Keratinocyte (primary cell): ENCODE data around the gene IL22RA1. TPM values are rescaled to one million over a fixed set of nuclear protein-coding genes. Genes with fewer than 3 reads are reported as not detected.

Experiments used
- DNase-seq: peaks from one replicate; pipeline ENCODE4 v3.0.0-alpha.2; 2011; ENCODE audit warnings: low read depth, missing footprints, low spot score
- FAIRE-seq: peaks from 2 replicates; lab custom pipeline; 2011; peaks lifted over from hg19 to GRCh38; lab: Jason Lieb, UNC
- H2AFZ ChIP-seq: 2 replicates; pipeline ENCODE4 v1.6.0; 2012; ENCODE audit warnings: low read length, control low read depth, inconsistent platforms; ENCODE audit not compliant: control insufficient read depth
- H3K27ac ChIP-seq: 2 replicates; pipeline ENCODE4 v1.5.1; 2011; ENCODE audit warnings: low read length; ENCODE audit not compliant: control insufficient read depth, insufficient read depth
- H3K27me3 ChIP-seq: 3 replicates; pipeline ENCODE4 v1.6.0; 2011; ENCODE audit warnings: low read length; ENCODE audit not compliant: control insufficient read depth, insufficient read depth; ENCODE audit errors: extremely low read depth
- H3K36me3 ChIP-seq, 2 experiments: 2 replicates in 1 of 2; 3 replicates in 1 of 2; pipeline ENCODE4 v1.5.1; 2011; ENCODE audit warnings: low read length in 2 of 2, mild to moderate bottlenecking in 1 of 2; ENCODE audit not compliant: control insufficient read depth in 2 of 2, insufficient read depth in 2 of 2; ENCODE audit errors: extremely low read depth in 1 of 2
- H3K4me1 ChIP-seq: 3 replicates; pipeline ENCODE4 v1.5.1; 2011; ENCODE audit warnings: low read length; ENCODE audit not compliant: control insufficient read depth, insufficient read depth; ENCODE audit errors: extremely low read depth
- H3K4me2 ChIP-seq: 3 replicates; pipeline ENCODE4 v1.6.0; 2011; ENCODE audit warnings: low read depth, low read length; ENCODE audit not compliant: control insufficient read depth, insufficient read depth; ENCODE audit errors: extremely low read depth
- H3K4me3 ChIP-seq, 3 experiments: fragments of 200-600 bp in 1 of 3; sonication (generic) in 1 of 3; 2 replicates in 2 of 3; 3 replicates in 1 of 3; pipeline ENCODE4 v1.5.1; 2011 to 2016; ENCODE audit warnings: low read length in 3 of 3, mild to moderate bottlenecking in 3 of 3, control low read depth in 2 of 3, inconsistent platforms in 1 of 3, low read depth in 1 of 3, mixed read lengths in 1 of 3, mixed run types in 1 of 3, moderate library complexity in 1 of 3; ENCODE audit not compliant: control insufficient read depth in 2 of 3, insufficient read depth in 2 of 3; ENCODE audit errors: extremely low read depth in 1 of 3
- H3K79me2 ChIP-seq: 2 replicates; pipeline ENCODE4 v1.6.0; 2012; ENCODE audit warnings: low read length; ENCODE audit not compliant: control insufficient read depth, insufficient read depth
- H3K9ac ChIP-seq: 3 replicates; pipeline ENCODE4 v1.6.0; 2011; ENCODE audit warnings: low read length; ENCODE audit not compliant: control insufficient read depth, insufficient read depth; ENCODE audit errors: extremely low read depth
- H3K9me1 ChIP-seq: 3 replicates; pipeline ENCODE4 v1.6.0; 2011; ENCODE audit warnings: low read length; ENCODE audit not compliant: control insufficient read depth, insufficient read depth; ENCODE audit errors: extremely low read depth
- H3K9me3 ChIP-seq: 2 replicates; pipeline ENCODE4 v1.5.1; 2012; ENCODE audit warnings: low read depth, low read length; ENCODE audit not compliant: control insufficient read depth
- H4K20me1 ChIP-seq: 3 replicates; pipeline ENCODE4 v1.6.0; 2011; ENCODE audit warnings: low read length; ENCODE audit not compliant: control insufficient read depth, insufficient read depth; ENCODE audit errors: extremely low read depth
- EZH2 ChIP-seq: IDR thresholded peaks from one replicate; pipeline ENCODE4 v1.6.1; 2012; ENCODE audit warnings: inconsistent platforms, mild to moderate bottlenecking, low read length, moderate library complexity
- dilution Hi-C: fragments of 300-500 bp; cut with MboI; formaldehyde crosslinking; loops from one replicate; pipeline ENCODE4 v1.7.0; 2020; ENCODE audit warnings: low sequenced_read_pairs; ENCODE audit not compliant: extremely low pct_ligation_motif_present
- polyA plus RNA-seq, 5 experiments: library from polyadenylated mRNA; depleted of rRNA in 3 of 5; stranded (reverse) in 3 of 5; stranded (forward) in 1 of 5; unstranded in 1 of 5; fragments of >200 nt; gene quantifications; 1 replicate in 1 of 5; 2 replicates in 3 of 5; 3 replicates in 1 of 5; pipeline versions ENCODE4 v1.2.1 to v1.2.3, GENCODE V29; 2011 to 2012; ENCODE audit warnings: missing spikeins in 2 of 5, low read depth in 1 of 5, low replicate concordance in 1 of 5
- TF ChIP-seq, protein P1 (sequence below), 3 experiments: IDR thresholded peaks in 1 of 3; conservative IDR thresholded peaks in 1 of 3; optimal IDR thresholded peaks in 1 of 3; 2 replicates in 2 of 3; 3 replicates in 1 of 3; pipeline versions ENCODE3 to v1.5.1; 2011; ENCODE audit warnings: low read length in 3 of 3, mild to moderate bottlenecking in 3 of 3, moderate library complexity in 2 of 3, control low read depth in 1 of 3, inconsistent platforms in 1 of 3; ENCODE audit not compliant: insufficient read depth in 2 of 3; ENCODE audit errors: extremely low read depth in 1 of 3

The IL22RA1 gene
- polyA plus RNA-seq, 1 donor (not counting 4 experiments of a cell fraction or from before 2014, with no cell fraction given) = 1.7 TPM

DNA sequence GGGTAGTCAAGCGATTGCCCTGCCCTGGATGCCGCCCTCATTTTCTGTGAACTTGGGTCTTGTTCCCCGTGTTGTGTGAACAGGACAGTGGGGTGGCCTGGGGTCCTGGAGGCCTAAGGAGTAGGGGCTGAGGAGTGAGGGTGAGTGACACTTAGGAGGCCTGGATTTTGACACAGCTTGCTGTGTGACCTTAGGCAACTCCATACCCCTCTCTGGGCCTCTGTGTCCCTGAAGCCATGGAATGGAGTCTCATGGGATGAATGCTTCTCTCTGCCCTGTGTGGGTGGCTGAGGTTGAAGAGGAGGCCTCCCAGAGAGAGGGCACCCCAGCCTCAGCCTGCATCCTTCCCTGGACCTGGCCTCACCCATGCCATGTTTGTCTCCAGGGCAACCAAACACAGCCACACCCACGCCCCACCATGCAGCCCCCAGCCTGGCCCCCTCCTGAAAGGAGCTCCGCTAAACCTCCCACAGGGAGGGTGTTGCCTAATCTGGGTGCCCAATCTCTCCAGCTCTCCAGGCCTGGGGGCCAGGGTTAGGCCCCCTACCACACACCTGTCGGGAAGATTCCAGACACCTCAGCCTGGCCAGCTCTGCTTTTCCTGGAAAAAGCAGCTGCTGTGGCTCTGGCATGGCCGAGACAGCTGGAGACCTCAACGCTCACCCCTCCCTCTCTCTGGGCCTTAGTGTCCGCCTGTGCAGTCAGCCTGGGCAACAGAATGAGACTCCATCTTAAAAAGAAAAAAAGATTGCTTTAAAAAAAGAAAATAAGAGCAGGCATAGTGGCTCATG, 40.9 kb downstream of the IL22RA1 start:
- DNase-seq = no peak
- no peak overlapping the region for H2AFZ ChIP-seq
- H3K36me3 ChIP-seq = no peaks in the 10 kb centered on the region

DNA sequence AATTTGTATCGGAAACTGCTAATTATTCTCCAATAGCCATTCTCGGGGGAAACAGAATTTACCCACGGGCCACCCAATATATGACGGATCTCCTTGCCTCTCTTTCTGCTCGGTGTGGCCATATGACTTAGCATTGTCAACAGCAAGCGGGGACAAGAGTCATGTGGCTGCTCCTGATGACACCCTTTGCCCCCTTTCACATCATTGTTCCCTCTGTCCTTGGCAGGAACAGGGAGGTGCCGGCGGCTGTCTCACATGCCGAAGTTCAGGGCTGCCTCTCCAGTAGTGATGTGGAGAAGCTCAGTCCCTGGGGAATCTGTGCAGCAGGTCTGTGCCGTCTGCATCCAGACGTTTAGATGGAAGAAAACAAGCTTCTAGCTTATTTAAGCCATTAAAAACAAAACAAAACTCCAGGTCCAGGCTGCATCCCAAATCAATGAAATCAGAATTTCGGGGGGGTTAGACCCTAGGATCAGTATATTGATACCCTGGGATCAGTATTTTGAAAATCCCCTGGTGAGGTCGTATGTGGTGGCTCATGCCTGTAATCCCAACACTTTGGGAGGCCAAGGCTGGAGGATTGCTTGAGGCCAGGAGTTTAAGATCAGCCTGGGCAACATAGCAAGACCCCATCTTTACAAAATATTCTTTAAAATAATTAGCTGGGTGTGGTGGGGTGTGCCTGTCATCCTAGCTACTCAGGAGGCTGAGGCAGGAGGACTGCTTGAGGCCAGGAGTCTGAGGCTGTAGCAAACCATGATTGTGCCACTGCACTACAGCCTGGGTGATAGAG, 41.8 kb downstream of the IL22RA1 start:
- Histone ChIP-seq H3K4me3 (no peak overlapping the region), H3K27ac (no peak overlapping the region), H3K27me3 (no peaks in the 10 kb centered on the region), H3K9me3 (no peaks in the 10 kb centered on the region), H3K9ac (no peak overlapping the region), H3K4me1 (no peaks in the 10 kb centered on the region), H3K4me2 (no peak overlapping the region), H3K79me2 (no peaks in the 10 kb centered on the region), H2AFZ (no peak overlapping the region), H3K36me3 (no peaks in the 10 kb centered on the region), H4K20me1 (no peaks in the 10 kb centered on the region), H3K9me1 (peaks cover 2% of the 10 kb centered on the region)
- dilution Hi-C loops = no loop called here
- DNase-seq (no peak), FAIRE-seq (no peak)
- TF ChIP-seq, protein P1, sequence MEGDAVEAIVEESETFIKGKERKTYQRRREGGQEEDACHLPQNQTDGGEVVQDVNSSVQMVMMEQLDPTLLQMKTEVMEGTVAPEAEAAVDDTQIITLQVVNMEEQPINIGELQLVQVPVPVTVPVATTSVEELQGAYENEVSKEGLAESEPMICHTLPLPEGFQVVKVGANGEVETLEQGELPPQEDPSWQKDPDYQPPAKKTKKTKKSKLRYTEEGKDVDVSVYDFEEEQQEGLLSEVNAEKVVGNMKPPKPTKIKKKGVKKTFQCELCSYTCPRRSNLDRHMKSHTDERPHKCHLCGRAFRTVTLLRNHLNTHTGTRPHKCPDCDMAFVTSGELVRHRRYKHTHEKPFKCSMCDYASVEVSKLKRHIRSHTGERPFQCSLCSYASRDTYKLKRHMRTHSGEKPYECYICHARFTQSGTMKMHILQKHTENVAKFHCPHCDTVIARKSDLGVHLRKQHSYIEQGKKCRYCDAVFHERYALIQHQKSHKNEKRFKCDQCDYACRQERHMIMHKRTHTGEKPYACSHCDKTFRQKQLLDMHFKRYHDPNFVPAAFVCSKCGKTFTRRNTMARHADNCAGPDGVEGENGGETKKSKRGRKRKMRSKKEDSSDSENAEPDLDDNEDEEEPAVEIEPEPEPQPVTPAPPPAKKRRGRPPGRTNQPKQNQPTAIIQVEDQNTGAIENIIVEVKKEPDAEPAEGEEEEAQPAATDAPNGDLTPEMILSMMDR (optimal IDR thresholded peaks at IDR 0.05 in 1 of 3, IDR thresholded peaks at IDR 0.05 in 1 of 3, conservative IDR thresholded peaks at IDR 0.05 in 1 of 3; ENCODE audit: extremely low read depth in 1 of 3, insufficient read depth in 2 of 3, low read length in 3 of 3) = no peak
- TF ChIP-seq EZH2 = no peak

More for the DNA sequence above, 40.9 kb downstream of the IL22RA1 start:
- H3K9me3 ChIP-seq = no peaks in the 10 kb centered on the region
- FAIRE-seq = no peak
- no peaks in the 10 kb centered on the region for H3K79me2 ChIP-seq
- H3K9me1 ChIP-seq = peaks cover 2% of the 10 kb centered on the region
- H4K20me1 ChIP-seq = no peaks in the 10 kb centered on the region
- no peak overlapping the region for H3K27ac ChIP-seq
- no peaks in the 10 kb centered on the region for H3K4me1 ChIP-seq
- dilution Hi-C loops = no loop called here
- TF ChIP-seq, protein P1 (optimal IDR thresholded peaks at IDR 0.05 in 1 of 3, IDR thresholded peaks at IDR 0.05 in 1 of 3, conservative IDR thresholded peaks at IDR 0.05 in 1 of 3; ENCODE audit: extremely low read depth in 1 of 3, insufficient read depth in 2 of 3, low read length in 3 of 3) = no peak
- TF ChIP-seq EZH2 = no peak
- H3K9ac ChIP-seq = no peak overlapping the region
- no peak overlapping the region for H3K4me2 ChIP-seq
- no peaks in the 10 kb centered on the region for H3K27me3 ChIP-seq
- H3K4me3 ChIP-seq = no peak overlapping the region
